Measurements from ENCODE around the gene PLPP2. TPM values are rescaled to one million over a fixed set of nuclear protein-coding genes. Genes with fewer than 3 reads are reported as not detected.

The PLPP2 gene
- total and polyA plus RNA-seq, 9 of the 15 experiments (the other 6 are each of a cell fraction or from before 2014, with no cell fraction given) = 0.51 to 4.4 (median 2.2) TPM; not detected in 1

DNA sequence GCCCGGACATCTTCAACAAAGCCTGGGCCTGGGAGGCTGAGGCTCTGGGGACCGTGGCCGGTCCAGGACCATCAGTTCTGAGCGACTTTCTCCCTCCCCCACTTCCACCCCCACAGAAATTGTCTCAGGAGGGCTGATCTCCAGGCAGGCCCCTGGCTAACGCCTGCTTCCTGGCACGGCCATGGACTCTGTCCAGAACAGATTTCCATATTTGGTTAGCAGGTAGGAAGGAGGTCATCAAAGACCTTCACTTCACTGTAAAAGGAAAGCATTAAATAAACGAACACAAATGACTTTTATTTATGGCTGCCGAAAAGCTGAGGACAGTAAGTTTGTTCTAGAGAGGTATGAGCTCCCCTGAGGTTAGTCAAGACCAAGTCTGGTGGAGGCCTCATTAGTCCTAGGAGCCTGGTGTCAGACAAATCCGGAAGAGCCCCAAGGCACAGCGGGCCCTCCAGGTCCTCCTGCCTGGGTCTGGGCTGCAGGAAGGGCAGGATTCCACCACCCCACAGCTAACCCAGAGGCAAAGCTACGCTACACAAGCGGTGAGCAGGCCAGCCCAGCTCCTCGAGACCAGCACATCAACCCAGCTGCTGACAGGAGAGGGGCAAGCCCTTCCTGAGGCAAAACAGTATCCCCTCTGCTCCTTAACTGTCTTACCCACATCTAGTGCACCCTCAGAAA is 4.6 kb upstream of the PLPP2 start:
- peaks cover 2 to 32% of the 10 kb centered on the region in 2 experiments; a peak in 3 of 5 replicates for H3K4me1 ChIP-seq (replicated peaks in 1 of 2; ENCODE audit: control insufficient read depth in 2 of 2, insufficient read depth in 2 of 2, low read length in 2 of 2)
- TF ChIP-seq, protein P1, sequence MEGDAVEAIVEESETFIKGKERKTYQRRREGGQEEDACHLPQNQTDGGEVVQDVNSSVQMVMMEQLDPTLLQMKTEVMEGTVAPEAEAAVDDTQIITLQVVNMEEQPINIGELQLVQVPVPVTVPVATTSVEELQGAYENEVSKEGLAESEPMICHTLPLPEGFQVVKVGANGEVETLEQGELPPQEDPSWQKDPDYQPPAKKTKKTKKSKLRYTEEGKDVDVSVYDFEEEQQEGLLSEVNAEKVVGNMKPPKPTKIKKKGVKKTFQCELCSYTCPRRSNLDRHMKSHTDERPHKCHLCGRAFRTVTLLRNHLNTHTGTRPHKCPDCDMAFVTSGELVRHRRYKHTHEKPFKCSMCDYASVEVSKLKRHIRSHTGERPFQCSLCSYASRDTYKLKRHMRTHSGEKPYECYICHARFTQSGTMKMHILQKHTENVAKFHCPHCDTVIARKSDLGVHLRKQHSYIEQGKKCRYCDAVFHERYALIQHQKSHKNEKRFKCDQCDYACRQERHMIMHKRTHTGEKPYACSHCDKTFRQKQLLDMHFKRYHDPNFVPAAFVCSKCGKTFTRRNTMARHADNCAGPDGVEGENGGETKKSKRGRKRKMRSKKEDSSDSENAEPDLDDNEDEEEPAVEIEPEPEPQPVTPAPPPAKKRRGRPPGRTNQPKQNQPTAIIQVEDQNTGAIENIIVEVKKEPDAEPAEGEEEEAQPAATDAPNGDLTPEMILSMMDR (IDR thresholded peaks at IDR 0.05 in 2 of 3, conservative IDR thresholded peaks at IDR 0.05 in 1 of 3; ENCODE audit: insufficient read depth in 2 of 3, low read depth in 1 of 3, low read length in 3 of 3) = no peak
- TF ChIP-seq SMARCE1 (IDR thresholded peaks at IDR 0.05) = no peak
- TF ChIP-seq SRSF7 (optimal IDR thresholded peaks at IDR 0.05; ENCODE audit: low read depth, low read length) = no peak
- no peak for TF ChIP-seq SIN3B (IDR thresholded peaks at IDR 0.05; ENCODE audit: low read depth)
- TF ChIP-seq PTBP1 (IDR thresholded peaks at IDR 0.05; ENCODE audit: low read depth, low read length) = no peak
- TF ChIP-seq DMBX1 (CRISPR knock-in tag; IDR thresholded peaks at IDR 0.05; ENCODE audit: borderline replicate concordance) = no peak
- no peak for TF ChIP-seq C11orf30 (IDR thresholded peaks at IDR 0.05; ENCODE audit: low read depth)
- no peak for TF ChIP-seq NR1H2 (CRISPR knock-in tag; IDR thresholded peaks at IDR 0.05)
- no peak for TF ChIP-seq NEUROD1 (IDR thresholded peaks at IDR 0.05; ENCODE audit: borderline replicate concordance, low read depth, low read length, partially characterized antibody)
- ChIA-PET POLR2A (no interaction called here), CTCF (ENCODE audit: low intra/inter-chr PET ratio) (interaction anchor here (0.6 to 1.6 kb wide), 2 partner anchors 27 to 29 kb away, joined by 3 read pairs; no protein-coding TSS in a partner anchor)
- no peak overlapping the region for H3K4me3 ChIP-seq
- no peaks in the 10 kb centered on the region for H3K9me1 ChIP-seq (ENCODE audit: control insufficient read depth, insufficient read depth, low read length)
- no peak overlapping the region for H3K9ac ChIP-seq (ENCODE audit: insufficient read depth in 1 of 2, low read depth in 2 of 2, low read length in 2 of 2)
- H4K20me1 ChIP-seq (replicated peaks; ENCODE audit: control insufficient read depth, insufficient read depth, low read length) = peaks cover 4% of the 10 kb centered on the region; the same call in 1 of the 2 replicates
- intact Hi-C loops (cut with micrococcal nuclease) (no loop called here), in situ Hi-C loops (cut with MboI) (no loop called here)
- no peaks in the 10 kb centered on the region for H3K36me3 ChIP-seq (ENCODE audit: control insufficient read depth, insufficient read depth, low read length)
- H3K79me2 ChIP-seq (ENCODE audit: control insufficient read depth, insufficient read depth, low read length) = no peaks in the 10 kb centered on the region
- no peak overlapping the region for H2AFZ ChIP-seq (ENCODE audit: low read depth, low read length)
- peaks cover 5 to 28% of the 10 kb centered on the region in 2 experiments; a peak in 4 of 5 replicates for H3K27me3 ChIP-seq (ENCODE audit: control insufficient read depth in 2 of 2, insufficient read depth in 2 of 2, low read length in 2 of 2)
- WGBS (ENCODE audit: insufficient coverage, low coverage, missing lambda C conversion rate) = 38% methylated on average over 12 of the region's 13 CpGs
- H3K9me3 ChIP-seq (replicated peaks; ENCODE audit: control insufficient read depth, insufficient read depth, low read depth, low read length) = no peaks in the 10 kb centered on the region
- FAIRE-seq = no peak
- no peak overlapping the region for H3K4me2 ChIP-seq (ENCODE audit: insufficient read depth, low read length)
- BruUV-seq (replicated peaks) = no TSS peak
- no peak for ATAC-seq
- no peak for DNase-seq (ENCODE audit: extremely low read depth in 1 of 4, low spot score in 3 of 4)
- no peak overlapping the region for H3K27ac ChIP-seq (ENCODE audit: extremely low read depth, low read depth, low read length)

All from K562 (cell line).